GM19043 (cell line): ENCODE results near the gene PLCXD3.
"Not testable (repeated sequence)": the region's sequence is repeated elsewhere in the genome, so short reads cannot be mapped to it uniquely, and the experiment has no call there.

Experiments
- ATAC-seq: cut with Tn5 transposase; IDR thresholded peaks from one replicate; pipeline ENCODE4 v1.9.1; 2021; ENCODE audit warnings: low read depth; ENCODE audit not compliant: unreplicated experiment

PLCXD3 gene

DNA sequence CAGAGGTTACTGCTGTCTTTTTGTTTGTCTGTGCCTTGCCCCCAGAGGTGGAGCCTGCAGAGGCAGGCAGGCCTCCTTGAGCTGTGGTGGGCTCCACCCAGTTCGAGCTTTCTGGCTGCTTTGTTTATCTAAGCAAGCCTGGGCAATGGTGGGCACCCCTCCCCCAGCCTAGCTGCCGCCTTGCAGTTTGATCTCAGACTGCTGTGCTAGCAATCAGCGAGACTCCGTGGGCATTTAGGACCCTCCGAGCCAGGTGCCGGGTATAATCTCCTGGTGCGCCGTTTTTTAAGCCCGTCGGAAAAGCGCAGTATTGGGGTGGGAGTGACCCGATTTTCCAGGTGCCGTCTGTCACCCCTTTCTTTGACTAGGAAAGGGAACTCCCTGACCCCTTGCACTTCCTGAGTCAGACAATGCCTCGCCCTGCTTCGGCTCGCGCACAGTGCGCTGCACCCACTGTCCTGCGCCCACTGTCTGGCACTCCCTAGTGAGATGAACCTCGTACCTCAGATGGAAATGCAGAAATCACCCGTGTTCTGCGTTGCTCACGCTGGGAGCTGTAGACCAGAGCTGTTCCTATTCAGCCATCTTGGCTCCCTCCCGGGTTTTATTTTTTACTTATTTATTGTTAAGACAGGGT lies 16.8 kb downstream of the PLCXD3 start:
- not testable (repeated sequence) for ATAC-seq

DNA sequence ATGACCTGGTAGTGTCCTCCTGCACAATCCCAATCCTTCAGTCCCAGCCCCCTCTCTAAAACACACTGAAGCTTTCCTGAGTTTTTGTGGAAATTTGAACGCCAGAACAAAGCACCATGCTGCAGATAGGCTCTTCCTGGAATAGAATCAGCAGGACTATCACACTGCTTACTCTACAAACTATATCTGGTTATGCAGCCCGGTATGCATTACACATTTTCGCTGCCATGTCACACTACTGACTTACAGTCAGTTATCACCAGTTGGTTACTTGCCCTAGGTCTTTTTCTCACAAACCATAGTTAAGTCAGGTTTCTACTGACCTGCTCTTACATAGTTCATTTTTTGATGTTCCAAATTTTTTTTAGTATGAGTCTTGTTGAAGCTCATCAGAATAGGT lies 24.9 kb downstream of the PLCXD3 start:
- ATAC-seq = no peak

DNA sequence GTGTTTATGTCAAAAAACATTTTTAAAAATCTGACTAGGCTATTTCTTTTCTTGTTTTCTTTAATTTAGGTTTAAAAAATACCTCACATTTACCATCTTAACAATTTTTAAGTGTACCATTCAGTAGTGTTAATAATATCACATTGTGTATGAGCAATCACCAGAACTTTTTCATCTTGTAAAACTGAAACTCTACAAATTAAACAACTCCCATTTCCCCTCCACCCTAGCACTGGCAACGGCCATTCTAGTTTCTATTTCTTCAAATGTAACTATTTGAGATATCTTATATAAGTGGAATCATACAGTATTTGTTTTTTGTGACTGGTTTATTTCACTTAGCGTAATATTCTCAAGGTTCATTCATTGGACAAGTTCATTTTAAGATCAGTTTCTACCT lies 27.7 kb downstream of the PLCXD3 start:
- peak; percentile 47 for ATAC-seq

DNA sequence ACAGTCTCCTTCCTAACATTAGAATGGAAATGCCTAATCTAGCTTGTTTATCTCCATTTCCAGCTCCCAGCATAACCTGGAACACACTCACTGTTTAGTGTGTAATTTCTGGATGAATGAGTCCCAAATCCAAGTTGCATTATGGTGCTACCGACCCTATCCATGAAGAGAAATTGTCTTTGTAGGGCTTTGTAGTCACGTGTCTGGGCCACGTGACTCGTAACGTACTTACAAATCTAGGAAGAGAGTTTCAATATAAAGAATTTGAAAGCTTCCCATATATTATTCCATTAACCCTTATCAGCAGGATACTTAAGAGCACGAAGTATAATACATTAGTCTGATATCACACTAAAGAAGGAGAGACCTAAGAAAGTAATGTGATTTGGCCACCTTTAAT lies 28.2 kb downstream of the PLCXD3 start:
- ATAC-seq = no peak

DNA sequence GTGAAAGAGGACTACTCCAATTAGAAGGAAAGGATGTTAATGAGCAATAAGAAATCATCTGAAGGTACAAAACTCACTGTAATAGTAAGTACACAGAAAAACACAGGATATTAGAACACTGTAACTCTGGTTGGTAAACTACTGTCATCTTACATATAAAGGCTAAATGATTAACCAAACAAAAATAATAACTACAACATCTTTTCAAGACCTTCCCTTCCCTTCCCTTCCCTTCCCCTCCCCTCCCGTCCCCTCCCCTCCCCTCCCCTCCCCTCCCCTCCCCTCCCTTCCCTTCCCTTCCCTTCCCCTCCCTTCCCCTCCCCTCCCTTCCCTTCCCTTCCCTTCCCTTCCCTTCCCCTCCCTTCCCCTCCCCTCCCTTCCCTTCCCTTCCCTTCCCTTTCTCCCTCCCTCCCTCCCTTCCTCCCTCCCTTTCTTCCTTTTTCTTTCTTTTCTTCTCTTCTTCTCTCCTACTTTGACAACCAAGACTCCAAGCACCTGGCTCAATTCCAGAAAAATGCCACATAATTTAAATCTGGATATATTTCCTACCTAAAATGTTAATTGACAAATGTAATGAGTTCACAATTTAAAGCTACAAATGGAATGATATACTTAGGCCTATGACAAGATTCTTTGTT lies 38.7 kb downstream of the PLCXD3 start:
- ATAC-seq = not testable (repeated sequence)

DNA sequence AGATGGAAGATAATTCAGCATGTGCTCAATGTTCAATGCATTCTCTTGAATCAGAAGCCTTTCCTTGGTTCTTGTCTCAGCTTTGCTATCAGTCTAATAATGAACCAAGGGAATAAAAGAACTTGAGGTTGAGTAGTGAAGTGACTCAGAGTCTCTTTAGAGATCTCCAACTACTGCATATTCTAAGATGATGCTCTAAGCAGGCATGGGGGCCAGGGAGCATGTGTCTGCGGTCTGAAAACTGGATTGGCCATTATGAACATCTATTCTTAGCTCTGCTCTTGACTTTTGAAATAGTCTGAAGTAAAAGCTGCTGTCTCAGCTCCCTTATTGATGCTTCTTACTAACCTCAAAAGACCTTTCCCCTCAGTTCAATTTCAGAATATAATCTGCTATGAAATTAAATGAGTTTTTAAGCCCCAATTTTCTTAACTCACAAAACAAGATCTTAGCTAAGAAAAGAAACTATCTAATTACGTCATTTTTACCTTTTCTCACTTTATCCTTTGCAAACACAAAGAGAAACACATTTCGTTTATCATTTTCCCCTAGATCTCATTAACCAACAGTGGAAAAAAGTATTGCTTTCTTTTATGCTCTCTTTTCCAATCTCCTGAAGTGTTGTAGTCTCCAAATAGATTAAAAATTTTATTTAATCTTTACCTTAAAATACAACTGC lies 44.8 kb downstream of the PLCXD3 start:
- ATAC-seq = no peak

DNA sequence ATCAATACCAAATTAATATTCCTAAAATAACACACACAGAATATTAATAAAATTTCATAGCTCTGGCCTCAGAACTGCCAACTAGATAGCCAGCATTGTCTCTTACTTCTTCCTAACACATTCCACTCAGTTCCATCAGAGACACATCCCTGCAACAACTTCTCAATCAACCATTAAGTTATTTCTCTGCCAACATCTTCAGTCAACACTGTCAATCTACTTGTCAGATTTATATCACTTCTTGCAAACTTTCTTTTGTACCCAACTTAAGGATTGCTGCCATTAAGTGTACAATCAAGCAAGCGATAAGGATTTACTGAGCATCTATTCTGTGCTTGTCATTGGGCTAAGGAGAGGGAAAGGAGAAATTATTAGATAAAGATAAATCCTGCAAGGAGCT lies 50.8 kb downstream of the PLCXD3 start:
- ATAC-seq = no peak

DNA sequence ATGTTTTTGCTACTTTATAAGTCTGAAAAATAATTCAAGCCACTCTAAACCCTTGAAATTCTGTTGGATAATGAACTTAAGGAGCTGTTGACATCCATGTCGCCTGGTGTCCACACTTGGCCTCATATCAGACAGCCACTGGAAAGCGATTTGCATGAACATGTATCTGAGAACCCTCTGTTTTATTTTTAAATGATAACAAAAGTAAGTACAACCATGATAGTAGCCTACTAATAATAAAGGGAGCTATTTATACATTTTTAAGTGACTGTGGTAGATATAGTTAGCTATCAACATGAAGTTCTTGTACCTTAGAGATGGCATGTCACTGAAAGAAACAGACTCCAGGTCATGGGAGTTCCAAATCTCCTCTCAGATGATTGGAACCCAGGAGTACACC lies 53.3 kb downstream of the PLCXD3 start:
- no peak for ATAC-seq

DNA sequence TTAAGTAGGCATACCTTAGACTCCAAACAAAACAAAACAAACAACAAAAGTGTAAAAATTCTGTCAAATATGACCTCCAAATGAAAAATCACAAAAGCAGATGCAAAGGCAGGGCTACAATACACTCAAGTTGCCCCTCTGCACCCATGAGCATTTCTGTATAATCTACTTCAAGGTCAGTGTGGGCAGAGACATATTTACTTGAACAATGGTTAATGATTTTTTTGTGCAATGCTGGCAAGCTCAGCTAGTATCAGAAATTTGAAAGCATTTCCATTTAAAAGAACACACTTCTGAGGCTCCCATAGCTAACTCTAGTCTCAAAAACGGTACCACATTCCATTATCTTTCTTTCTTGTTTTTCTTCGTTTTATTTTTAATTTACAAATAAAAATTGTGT lies 57.9 kb downstream of the PLCXD3 start:
- ATAC-seq = no peak

DNA sequence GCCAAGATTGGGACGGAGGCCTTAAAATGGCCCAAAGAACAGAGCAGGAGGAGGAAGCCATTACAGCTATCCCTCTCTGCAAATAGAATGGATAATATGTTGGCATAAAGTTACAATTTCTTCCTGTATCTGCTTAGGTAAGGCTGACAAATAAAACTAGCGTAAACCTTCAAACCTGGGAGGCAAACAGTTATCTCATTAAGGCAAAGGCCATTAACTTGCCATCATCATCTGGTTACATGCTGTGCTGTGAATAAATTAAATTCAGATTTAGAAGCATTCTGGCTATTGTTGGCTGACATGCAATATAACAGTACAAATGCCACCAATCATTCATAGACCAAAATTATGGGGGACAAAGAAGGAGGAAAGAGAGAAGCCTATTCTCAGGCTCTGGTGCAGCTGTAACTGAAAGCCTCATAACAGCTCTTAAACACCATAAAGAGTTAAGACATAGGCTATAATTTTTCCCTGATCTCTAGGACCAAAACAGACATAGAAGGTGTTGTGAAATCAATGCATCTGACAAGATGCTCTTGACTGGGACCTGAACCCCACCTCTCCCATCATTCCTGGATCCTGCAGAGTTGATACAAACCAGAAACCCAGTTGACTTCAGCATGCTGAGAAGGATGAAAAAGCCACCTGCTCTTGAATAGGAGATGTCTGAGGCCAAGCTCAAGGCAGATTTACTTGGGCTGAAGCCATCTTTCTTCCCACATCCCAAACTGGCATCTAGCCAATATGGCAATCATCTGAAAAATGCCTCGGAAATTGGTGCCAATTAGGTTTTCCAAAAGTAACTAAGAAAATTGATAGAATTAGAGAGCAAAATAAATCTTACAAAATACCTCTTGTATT lies 62.5 kb downstream of the PLCXD3 start:
- no peak for ATAC-seq

DNA sequence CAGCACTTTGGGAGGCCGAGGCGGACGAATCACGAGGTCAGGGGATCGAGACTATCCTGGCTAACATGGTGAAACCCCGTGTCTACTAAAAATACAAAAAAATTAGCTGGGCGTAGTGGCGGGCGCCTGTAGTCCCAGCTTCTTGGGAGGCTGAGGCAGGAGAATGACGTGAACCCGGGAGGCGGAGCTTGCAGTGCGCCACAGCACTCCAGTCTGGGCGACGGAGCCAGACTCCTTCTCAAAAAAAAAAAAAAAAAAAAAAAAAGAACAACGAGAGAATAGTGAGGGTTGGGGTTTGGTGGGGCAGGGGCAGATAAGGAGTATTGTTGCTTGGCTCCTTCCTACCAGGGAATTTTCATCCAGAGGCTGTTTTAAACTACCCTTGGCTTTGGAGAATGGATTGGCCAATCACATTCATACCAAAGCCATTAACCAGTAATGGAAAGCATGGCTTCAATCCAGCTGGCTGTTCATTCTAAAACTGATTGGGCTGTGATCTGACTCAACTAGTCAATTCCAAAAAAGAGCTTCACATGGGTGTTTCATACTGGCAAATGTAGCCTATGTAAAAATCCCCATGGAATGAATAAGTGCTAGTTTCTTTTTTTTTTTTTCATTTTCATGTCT lies 64.4 kb downstream of the PLCXD3 start:
- no peak for ATAC-seq

DNA sequence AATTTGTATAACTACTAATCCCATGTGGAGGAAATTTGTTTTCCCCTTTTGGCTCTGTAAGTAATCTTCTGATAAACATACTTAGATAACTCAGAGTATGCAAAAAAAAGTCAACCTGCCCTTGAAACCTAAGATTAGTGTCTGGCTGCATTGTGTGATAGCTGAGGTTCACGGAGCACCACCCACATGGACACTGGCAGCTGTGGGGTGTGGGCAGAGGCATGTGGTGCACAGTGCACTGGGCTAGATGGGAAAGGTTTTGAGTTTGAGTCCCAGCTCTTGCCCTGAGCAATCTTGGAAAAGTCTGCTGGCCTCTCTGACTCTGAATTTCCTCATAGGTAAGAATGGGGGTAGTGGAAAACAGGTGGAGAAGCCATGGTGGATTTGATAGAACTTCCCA lies 75.1 kb downstream of the PLCXD3 start:
- ATAC-seq = no peak

DNA sequence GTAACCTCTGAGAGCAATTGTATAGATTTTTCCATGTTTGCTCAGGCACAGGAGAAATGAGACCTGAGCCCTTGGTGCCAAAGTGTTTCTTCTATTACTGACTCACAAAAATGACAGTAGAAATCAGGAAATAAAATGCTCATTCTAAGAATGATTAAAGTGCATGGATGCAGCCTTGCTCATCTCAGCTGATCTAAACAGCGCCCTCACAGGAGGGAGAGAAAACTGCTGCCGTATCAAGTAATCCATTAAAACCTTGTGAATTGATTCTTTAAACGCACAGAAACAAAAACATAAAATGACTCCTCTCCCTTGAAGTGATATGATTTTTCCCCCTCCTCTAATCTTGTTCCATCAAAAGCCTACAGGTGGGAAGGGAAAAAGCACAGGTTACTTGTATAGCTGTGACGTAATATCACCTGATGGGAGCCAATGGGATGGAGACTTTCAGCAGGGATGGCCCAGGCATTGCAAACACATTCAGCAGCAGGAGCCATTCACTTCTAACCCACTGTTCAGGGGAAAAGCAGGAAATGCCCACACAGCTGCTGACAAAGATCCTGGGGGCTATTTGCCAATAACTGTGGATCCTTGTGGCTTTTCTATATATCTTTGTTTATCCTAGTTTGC lies 76.7 kb downstream of the PLCXD3 start:
- ATAC-seq = no peak

DNA sequence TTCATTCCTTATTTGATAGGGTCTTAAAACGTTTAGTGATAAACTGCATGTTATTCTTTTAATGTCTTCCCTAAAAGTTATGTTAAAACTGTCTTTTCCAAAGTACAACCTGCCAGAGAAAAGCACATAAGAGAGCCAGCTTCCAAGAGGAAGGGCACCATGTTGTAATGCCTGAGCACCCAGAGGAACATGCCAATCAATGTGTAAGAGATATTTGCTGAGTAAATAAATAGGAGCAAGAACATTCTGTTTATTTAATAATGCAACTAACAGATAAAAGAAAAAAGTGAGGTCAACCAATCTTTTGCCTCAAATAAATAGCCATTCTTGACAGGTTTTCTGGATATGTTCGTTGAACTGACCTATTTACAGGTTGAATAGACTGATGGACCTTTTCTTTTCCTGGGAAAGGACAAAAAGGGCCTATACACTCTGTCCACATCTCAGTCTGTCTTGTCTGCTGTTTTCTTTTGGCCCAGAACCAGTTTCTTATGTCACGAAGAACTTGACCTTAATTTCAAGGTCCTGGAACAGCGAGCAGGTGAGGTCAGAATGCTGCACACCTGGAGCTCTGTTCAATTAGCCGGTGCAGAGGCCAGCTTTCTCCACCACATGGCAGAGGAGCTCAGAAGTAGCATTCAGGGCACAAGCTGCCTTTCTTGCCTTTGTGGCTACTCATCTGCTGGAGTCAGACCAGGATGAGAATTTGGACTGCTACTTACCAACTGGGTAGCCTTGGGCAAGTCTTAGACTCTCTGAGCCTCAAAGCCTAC lies 77.7 kb downstream of the PLCXD3 start:
- no peak for ATAC-seq

DNA sequence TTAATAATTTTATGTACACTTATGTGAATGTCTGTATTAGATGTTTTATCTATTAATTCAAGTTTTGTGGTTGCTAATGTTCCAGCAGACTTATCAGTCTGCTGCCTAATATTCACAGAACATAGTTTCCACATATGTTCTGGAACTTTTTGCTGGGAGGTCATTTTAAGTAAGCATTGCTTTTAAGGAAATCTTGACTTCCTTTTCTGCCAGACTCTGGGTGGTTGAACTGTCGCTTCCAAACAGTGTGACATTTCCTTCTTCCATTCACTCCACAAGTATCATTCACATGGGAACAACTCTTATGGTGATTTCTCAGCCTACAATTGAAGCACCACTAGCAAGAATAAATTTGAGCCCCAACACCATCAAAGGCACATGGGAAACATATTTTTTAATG lies 82.9 kb downstream of the PLCXD3 start:
- no peak for ATAC-seq

DNA sequence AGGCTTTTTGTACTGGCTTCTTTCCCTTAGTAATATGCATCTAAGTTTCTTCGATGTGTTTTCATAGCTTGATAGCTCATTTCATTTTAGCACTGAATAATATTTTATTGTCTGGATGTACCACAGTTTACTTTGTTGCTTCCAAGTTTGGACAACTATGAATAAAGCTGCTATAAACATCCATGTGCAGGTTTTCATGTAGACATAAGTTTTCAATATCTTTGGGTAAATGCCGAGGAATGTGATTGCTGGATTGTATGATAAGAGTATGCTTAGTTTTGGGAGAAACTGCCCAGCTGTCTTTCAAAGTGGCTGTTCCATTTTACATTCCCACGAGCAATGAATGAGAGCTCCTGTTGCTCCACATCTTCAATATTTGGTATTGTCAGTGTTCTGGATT lies 84.7 kb downstream of the PLCXD3 start:
- ATAC-seq = no peak

DNA sequence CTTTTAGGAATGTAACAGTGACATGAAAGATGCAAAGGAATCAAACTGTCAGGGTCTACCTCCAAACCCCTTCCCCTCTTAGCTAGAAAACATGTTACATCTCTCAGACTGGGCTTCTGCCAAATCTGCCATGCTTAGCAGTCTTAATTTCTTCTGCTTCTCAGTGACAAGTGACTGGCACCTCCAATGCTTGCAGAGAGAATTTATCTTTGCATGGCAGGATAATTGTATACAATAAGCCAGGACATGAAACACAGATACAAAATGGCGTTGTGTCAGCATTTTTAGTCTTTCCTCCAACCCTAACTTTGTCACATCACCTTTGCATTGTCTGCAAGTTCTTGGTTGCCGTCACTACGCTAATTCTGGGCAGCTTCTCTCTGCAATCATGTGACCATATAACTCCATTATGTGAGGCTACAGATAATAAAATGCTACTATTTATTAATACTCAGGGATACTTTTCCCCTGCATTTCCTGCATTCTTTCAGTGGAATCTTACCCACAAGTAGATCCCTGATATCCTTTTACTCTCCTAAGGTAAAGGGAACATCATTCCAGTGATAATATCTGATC lies 89.8 kb downstream of the PLCXD3 start:
- no peak for ATAC-seq

DNA sequence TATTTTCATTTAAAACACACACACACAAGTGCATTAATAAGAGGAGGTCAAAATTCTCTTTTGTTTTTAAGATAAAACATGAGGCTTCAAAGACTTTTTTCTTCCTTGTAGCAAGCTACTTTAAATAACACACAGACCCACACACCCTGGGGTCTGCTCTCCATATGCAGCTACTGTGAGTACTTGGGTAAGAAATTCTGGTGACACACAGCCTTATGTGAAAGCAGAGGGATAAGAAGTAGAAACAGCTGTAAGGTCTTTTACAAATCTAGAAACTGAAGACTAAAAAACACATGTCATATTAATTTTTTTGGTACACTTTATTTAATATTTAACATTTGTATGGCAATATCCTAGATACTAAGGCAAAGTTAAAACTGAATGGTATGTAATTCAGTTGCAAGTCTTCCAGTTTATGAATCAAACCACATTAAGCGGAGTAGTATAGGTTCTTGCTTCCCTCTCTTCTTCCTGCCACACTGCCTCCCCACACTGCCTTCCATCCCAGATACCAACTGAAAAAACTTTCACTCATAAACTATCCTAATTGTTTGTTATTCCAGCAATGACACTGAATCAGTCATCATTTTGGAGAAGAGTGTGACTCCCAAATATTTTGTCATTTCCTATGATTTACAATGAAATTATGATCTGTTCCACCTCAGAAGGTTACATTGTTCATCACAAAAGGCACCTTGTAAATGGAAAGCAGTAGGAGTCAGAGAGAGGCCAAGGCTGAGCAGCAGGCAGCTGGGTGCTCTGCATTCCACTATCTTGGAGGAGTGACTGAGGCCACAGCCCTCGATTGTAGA lies 92.0 kb downstream of the PLCXD3 start:
- no peak for ATAC-seq
